Stimulated activated naive CD4-positive, alpha-beta T cell (primary cell): Measurements from ENCODE around the gene POFUT1.
"Not testable (repeated sequence)": the region's sequence is repeated elsewhere in the genome, so short reads cannot be mapped to it uniquely, and the experiment has no call there.

Source experiments
- DNase-seq, 6 experiments: peaks; one replicate each; lab custom pipeline; 2025; lab: John Stamatoyannopoulos, UW

POFUT1 gene

DNA sequence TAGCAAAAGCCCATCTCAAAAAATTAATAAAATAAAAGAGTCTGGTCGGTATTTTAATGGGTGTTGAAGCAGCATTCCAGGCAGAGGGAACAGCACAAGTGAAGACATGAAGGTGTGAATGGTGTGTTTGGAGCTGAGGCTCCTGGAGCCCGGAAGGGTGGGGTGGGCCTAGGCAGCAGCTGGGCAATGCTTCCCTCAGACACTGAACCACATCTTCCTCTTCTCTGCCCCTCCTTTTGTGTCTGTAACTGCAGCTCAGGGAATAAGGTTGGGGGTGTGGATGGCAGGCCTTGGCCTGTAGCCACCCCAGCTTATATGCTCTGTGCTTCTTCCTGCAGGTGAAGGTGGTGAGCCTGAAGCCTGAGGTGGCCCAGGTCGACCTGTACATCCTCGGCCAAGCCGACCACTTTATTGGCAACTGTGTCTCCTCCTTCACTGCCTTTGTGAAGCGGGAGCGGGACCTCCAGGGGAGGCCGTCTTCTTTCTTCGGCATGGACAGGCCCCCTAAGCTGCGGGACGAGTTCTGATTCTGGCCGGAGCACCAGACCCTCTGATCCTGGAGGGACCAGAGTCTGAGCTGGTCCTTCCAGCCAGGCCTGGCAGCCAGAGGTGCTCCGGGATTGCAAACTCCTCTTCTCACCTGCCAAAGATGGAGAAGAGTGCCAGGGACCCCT, 26.6 kb downstream of the POFUT1 start:
- DNase-seq, result no peak

DNA sequence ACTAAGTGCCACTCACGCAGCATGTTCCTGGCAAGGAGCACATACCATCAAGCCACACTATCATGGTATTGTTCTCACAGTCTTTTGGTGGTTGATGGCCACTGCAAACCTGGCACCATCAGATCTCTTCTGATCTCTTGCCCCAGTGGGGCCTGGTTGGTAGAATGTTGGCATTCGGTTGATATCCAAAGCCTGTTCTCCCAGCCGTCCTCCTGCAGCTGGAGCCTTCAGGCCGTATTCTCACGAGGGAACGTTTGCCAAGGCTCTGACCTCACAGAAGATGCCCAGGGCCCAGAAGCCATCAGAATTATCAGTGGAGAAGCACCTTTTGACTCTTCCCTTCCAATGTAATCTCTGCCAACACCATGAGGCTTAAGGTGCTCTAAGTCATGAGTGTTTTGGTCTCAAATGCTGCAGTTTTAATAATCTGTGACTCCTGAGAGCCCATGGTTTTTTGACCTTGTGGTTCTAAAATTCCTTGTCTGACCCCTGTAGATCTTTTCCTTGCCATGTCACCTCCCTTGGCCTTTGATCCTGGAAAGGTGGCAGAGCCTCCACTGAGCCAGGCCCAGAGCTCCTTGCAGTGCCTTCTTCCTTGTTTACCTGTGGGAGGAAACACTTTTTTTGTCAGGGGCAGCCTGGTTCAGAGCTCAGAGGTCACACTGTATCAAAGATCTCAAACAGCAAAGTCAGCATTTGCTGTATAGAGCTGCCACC, 27.8 kb downstream of the POFUT1 start:
- no peak for DNase-seq

DNA sequence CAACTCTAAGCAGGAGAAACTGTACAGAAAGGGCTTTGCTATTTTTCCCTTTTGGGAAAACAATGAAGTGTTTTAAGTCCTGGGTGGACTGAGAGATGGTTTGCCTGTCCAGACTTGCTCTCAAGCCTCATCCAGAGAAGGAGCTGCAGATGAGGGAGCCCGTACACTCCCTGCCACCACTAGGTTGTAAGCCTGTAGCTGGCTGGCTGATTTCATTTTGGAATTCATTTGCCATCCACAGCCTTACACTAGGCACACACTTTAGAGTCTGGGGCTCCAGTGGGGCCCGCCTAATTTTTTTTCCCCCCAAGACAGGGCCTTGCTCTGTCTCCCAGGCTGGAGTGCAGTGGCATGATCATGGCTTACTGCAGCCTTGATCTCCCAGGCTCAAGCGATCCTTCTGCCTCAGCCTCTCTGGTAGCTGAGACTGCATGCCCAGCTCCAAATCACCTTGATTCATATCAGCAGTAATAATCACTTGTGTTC, 28.4 kb downstream of the POFUT1 start:
- no peak for DNase-seq

- no peak for DNase-seq
These were observed 29.1 kb downstream of the POFUT1 start for GRCh38 chr20:32236819-32237218.

GRCh38 chr20:32237419-32237818, 29.7 kb downstream of the POFUT1 start:
- no peak for DNase-seq

GRCh38 chr20:32238483-32239425, 31.1 kb downstream of the POFUT1 start:
- DNase-seq, result no peak

DNA sequence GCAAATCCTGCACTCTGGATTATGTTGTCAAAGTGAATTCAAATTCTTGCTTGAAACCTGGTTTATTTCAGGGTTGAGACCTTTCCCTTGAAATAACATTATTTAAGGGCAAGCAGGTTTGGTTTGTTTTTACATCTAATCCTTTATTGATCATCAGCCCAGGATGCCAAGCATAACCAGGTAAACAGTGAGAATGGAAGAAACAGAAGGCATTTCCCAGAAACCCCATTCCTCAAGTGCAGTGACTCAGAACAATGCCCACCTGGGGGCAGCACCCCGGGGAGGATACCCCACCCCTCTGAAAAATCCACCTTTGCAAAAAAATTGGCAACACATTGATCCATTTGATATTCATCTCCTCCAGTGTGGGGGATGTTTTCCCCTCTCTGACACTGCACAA, 32.5 kb downstream of the POFUT1 start:
- no peak for DNase-seq

DNA sequence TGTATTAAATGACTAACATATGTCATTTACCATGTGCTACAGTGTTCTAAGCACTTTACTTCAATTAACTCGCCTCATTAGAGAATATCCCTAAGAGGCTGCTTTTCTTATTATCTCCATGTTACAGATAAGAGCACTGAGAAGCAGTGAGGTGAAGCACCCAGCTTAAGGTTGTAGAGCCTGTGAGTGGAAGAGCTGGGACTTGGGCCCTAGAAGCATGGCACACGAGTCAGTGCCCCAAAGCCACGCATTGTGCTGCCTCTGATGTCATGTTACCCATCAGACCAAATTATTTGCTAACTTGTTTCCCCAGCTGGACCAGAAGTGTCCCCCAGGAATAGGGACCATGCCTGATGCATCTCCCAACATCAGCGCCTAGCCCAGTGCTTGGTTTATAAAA, 34.1 kb downstream of the POFUT1 start:
- DNase-seq, result no peak

DNA sequence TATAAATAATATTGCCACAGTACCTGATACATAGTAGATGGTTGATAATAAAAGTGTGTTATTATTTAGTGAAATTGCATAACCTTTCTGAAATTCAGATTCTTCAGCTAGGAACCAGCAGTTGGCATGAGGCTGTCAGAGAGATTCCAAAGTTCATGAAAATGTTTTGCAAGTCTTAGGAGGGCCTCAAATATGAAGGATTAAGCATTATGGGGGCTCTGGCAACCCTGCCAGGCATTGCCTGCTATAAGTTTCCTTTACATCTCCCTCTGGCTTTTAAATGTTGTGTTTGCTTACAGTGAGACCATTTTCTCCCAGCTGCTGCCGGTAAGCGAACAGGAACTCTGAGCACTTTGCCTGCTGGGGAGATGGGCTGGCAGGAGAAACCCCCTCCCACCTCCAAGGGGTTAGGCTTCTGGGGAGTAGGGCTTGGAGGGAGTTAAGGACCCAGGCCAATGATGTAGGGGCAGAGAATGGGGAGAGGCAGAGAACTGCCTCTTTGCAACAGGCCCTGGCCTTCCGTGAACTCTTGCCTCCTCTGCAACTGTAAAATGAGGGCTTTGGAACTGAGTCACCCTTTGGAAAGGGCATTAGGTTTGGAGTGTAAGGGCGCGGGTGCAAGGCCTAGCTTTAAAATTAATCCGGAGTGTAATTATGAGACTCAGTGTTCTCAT, 36.6 kb downstream of the POFUT1 start:
- no peak for DNase-seq

DNA sequence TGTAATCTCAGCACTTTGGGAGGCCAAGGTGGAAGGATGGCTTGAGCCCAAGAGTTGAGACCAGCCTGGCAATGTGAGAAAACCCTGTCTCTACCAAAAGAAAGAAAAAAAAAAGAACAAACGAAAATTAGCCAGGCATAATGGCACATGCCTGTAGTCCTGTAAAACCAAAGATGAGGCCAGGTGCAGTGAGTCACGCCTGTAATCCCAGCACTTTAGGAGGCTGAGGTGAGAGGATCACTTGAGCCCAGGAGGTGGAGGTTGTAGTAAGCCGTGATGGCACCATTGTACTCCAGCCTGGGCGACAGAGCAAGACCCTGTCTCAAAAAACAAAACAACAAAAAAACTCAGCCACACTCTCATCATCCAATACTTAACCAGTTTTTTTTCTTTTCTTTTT, 37.3 kb downstream of the POFUT1 start:
- DNase-seq, result no peak

GRCh38 chr20:32246208-32246607, 38.5 kb downstream of the POFUT1 start:
- not testable (repeated sequence) for DNase-seq

- no peak for DNase-seq
These were observed 40.4 kb downstream of the POFUT1 start for GRCh38 chr20:32248043-32248442.

DNA sequence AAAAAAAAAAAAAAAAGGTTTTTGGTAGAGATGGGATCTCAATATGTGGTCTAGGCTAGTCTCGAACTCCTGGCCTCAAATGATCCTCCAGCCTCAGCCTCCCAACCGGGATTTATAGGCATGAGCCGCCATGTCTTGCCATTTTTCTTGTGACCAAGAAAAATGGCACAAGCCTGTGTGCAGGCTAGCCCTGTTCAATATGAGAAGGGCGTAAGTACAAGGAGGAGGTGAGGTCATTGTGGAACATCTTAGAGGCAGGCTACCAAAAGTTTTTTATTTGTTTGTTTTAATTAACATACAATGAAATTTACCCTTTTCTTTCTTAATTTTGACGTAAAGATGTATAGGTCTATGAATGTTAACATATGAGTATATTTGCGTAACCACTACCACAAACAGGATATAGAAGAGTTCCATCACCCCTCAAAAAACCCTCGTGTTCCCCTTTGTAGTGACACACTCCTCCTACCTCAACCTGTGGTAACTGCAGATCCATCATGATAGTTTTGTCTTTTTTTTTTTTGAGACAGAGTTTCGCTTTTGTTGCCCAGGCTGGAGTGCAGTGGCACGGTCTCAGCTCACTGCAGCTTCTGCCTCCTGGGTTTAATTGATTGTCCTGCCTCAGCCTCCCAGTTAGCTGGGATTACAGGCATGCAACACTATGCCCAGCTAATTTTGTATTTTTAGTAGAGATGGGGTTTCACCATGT, 41.5 kb downstream of the POFUT1 start:
- peak in 5 of 6 experiments; percentile 6 to 79 (median 77) for DNase-seq

GRCh38 chr20:32251470-32251869, 43.8 kb downstream of the POFUT1 start:
- DNase-seq, result no peak

DNA sequence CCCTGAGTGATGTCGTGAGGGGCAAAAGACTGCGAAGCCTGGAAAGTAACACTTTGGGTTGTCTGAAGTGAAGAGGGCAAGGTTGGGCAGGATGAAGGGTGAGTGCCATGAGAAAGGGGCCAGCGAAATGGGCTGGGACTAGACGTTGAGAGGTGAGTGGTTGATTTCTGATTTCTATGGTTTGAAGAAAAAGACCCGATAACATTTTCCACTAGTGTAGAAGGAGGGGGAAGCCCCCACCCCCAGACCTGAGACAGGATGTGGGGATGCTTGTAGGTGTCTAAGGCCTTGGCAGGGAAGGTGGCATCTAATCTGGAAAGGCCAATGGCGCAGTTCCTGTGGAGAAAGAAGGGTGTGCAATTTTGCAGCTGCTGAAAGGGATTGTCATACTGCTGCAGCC, 44.5 kb downstream of the POFUT1 start:
- peak in 4 of 6 experiments; percentile 8 to 20 (median 8) for DNase-seq

DNA sequence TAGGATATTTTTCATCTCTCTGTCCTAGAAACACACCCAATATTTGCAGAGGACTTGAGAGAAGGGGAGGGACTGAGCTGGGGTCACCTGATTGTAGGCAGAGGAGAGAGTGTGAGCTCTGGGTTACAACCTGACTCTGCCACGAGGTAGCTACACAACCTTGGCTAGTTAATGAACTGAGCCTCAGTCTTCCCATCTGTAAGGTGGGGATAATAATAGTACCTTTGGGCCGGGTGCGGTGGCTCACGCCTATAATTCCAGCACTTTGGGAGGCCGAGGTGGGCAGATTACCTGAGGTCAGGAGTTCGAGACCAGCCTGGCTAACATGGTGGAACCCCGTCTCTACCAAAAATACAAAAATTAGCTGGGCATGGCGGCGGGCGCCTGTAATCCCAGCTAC, 53.3 kb downstream of the POFUT1 start:
- not testable (repeated sequence) for DNase-seq

GRCh38 chr20:32261644-32262043, 54.0 kb downstream of the POFUT1 start:
- DNase-seq, result no peak

DNA sequence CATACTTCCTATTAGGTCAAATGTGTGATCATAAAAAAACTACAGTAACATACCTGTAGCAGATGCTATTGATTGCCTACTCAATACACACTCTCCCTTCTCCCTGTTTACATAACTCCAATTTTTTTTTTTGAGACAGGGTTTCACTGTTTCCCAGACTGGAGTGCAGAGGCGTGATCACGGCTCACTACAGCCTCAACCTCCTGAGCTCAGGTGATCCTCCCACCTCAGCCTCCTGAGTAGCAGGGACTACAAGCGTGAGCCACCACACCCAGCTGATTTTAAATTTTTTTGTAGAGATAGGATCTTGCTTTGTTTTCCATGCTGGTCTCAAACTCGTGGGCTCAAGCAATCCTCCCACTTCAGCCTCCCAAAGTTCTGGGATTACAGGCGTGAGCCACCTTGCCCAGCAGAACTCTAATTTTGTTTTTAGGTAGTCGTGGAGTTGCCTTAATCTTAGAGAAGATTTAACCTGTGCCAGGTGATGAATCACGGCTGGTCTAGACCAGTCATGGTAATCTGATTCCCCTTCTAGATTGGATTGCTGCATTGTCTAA, 55.8 kb downstream of the POFUT1 start:
- no peak for DNase-seq

DNA sequence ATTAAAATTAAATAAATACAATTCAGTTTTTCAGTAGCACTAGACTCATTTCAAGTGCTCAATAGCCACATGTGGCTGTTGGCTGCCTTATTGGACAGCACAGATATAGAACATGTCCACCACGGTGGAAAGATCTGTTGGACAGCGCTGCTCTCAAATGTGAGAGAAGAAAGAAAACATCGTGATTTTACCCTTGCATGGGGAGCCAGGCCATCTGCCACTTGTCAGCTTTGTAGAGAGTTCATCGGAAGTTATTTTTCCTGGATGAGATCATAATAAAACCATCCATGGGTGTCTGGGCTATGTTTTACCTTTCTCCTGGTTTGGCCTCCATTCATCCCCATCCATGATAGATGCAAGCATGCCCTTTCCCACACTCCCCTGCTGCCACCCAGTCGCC, 63.9 kb downstream of the POFUT1 start:
- no peak for DNase-seq

- no peak for DNase-seq
These were observed 66.7 kb downstream of the POFUT1 start for GRCh38 chr20:32274359-32274758.

DNA sequence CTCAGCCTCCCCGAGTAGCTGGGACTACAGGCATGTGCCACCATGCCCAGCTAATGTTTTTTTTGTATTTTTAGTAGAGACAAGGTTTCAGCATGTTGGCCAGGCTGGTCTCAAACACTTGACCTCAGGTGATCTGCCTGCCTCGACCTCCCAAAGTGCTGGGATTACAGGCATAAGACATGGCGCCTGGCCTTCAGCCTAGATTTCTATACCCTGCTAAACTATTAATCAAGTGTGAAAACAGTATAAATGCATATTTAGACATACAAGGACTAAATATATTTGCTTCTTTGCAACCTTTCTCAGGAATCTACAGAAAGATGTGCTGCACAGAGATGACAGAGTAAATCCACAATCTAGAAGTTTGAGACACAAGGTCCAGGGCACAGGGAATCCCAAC, 67.5 kb downstream of the POFUT1 start:
- DNase-seq, result not testable (repeated sequence)
